Breast epithelium (tissue), 4 donors: Measurements from ENCODE around the gene PRPF6. TPM values are rescaled to one million over a fixed set of nuclear protein-coding genes. Genes with fewer than 3 reads are reported as not detected.

Experiments used
- DNase-seq, 2 donors: peaks; one replicate each; pipeline ENCODE4 v3.0.0-alpha.2; 2019; ENCODE audit warnings: low spot score in 2 of 2
- H3K27ac ChIP-seq, 2 donors: fragments of 200-600 bp; sonication (generic) in 1 of 2; one replicate each; pipeline ENCODE4 v1.5.1; 2016 to 2019; ENCODE audit warnings: mild to moderate bottlenecking in 1 of 2
- H3K27me3 ChIP-seq, 2 donors: fragments of 200-600 bp; sonication (generic) in 1 of 2; one replicate each; pipeline versions ENCODE4 v1.5.1 to v1.6.0; 2017 to 2019; ENCODE audit warnings: control low read depth in 1 of 2, mild to moderate bottlenecking in 1 of 2
- H3K36me3 ChIP-seq: fragments of 200-600 bp; one replicate; pipeline ENCODE4 v1.5.1; 2019
- H3K4me1 ChIP-seq, 2 donors: fragments of 200-600 bp; sonication (generic); one replicate each; pipeline ENCODE4 v1.5.1; 2016 to 2019; ENCODE audit warnings: control low read depth in 1 of 2
- H3K4me3 ChIP-seq, 3 donors: fragments of 200-600 bp; sonication (generic); 1 replicate in 2 of 3; 2 replicates in 1 of 3; pipeline ENCODE4 v1.5.1; 2016 to 2019; ENCODE audit warnings: mild to moderate bottlenecking in 3 of 3, moderate library complexity in 2 of 3
- H3K9me3 ChIP-seq, 2 donors: fragments of 200-600 bp; sonication (generic) in 1 of 2; one replicate each; pipeline ENCODE4 v1.5.1; 2016 to 2019; ENCODE audit warnings: control low read depth in 1 of 2
- CTCF ChIP-seq, 3 donors: fragments of 450-650 bp; IDR thresholded peaks; one replicate each; pipeline ENCODE4 v1.5.1; 2016 to 2017; ENCODE audit warnings: antibody characterized with exemption in 3 of 3, mild to moderate bottlenecking in 3 of 3, moderate library complexity in 3 of 3
- POLR2A ChIP-seq: fragments of 450-650 bp; IDR thresholded peaks from one replicate; pipeline ENCODE4 v1.6.1; 2016; ENCODE audit warnings: antibody characterized with exemption, mild to moderate bottlenecking, moderate library complexity
- POLR2AphosphoS5 ChIP-seq, 3 donors: sonication (generic); formaldehyde crosslinking; IDR thresholded peaks; one replicate each; pipeline ENCODE4 v1.6.1; 2017; ENCODE audit warnings: antibody characterized with exemption in 3 of 3
- intact Hi-C: fragments of 100-400 bp; cut with DNase I; formaldehyde crosslinking; loops from one replicate; pipeline ENCODE4 v1.15.1; 2023; ENCODE audit warnings: low total_unique reads
- total RNA-seq, 3 donors: library from RNA; depleted of rRNA; stranded (reverse); fragments of >200 nt; gene quantifications; one replicate each; pipeline ENCODE4 v1.1.0, GENCODE V29; 2016

Gene PRPF6
- total RNA-seq, 3 donors from 2014 or later = 53.9 to 67.5 (median 59.6) TPM

DNA sequence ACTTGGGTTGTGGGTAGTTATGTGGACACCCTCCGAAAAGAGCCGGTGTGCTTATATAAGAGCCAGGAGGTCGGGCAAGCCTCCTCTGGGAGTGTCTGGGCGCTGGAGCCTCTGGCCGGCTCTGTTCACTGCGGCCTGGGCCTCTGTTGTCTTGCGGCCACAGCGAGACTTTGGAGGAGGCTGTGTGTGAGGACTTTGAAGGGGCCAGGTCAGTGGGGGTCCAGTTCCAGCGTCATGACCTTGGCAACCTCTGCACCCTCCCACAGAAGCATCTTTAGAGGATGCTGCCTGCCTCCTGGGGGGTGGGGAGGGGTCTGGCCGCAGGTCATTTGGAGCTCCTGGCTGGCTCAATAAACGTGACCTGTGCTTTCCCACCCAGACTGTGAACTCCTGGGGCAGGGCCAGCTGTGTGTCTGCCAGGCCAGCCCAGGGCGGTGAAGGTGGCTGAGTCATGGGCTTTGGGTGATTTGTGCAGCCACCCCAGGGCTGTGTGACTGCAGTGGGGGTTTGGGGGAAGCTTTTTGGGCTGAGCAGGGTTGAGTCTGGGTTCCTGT is 83.3 kb downstream of the PRPF6 start:
- no peaks in the 10 kb centered on the region for H3K36me3 ChIP-seq
- peak overlapping the region; percentile 84 to 93 for H3K27ac ChIP-seq
- peaks cover 6 to 15% of the 10 kb centered on the region in 2 donors for H3K4me1 ChIP-seq
- peak overlapping the region; percentile 89 to 100 (median 92) for H3K4me3 ChIP-seq
- DNase-seq = no peak
- intact Hi-C loops = no loop called here
- no peak for TF ChIP-seq CTCF (IDR thresholded peaks at IDR 0.05)
- TF ChIP-seq POLR2A = no peak
- no peak for TF ChIP-seq POLR2AphosphoS5 (IDR thresholded peaks at IDR 0.05)
- no peaks in the 10 kb centered on the region for H3K27me3 ChIP-seq
- H3K9me3 ChIP-seq = no peaks in the 10 kb centered on the region

DNA sequence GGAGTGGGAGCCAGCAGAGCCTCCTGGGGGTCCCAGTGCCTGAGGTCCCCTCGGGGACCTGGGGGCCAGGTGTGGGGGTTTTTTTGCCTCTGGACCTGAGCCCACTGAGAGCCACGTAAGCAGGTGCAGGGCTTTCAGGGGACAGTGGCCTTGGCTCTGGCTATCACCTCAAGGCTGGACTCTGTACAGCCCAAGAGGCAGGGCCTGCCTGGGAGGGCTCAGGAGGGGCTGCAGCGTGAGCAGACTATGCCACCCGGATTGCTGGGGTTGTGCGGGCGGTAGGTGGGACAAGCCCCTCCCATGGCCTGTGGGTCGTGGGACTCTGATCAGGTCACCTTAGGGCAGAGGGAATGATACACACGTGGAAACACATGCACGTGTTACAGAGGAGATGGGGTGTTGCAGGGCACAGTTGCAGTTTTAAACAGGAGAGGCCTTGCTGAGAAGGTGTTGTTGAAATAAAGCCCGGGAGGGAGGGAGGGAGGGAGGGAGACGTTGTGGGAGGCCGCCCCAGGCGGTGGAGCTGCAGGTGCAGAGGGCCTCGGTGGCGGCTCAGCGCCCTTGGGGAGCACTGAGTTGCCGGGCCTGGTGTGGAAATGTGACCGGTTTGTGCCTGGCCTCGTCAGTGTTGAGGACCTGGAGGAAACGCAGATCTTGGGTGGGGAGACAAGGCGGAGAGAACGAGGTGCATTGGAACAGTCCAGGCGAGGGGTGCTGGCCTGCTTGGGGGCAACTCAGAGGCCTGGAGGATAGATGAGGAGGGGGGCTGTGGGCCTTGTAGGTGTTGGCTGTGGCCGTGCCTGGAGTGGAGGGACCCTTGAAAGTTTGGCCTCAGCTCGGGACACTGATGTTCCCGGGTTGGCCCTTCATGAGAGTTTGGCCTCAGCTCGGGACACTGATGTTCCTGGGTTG is 84.4 kb downstream of the PRPF6 start:
- H3K27me3 ChIP-seq = no peaks in the 10 kb centered on the region
- TF ChIP-seq POLR2A = no peak
- no peak for TF ChIP-seq POLR2AphosphoS5 (IDR thresholded peaks at IDR 0.05)
- no peak for TF ChIP-seq CTCF (IDR thresholded peaks at IDR 0.05)
- peaks cover 6 to 15% of the 10 kb centered on the region in 2 donors for H3K4me1 ChIP-seq
- no peaks in the 10 kb centered on the region for H3K9me3 ChIP-seq
- no peaks in the 10 kb centered on the region for H3K36me3 ChIP-seq
- no peak for DNase-seq
- no peak overlapping the region for H3K4me3 ChIP-seq
- intact Hi-C loops = no loop called here
- peak overlapping the region in 1 of 2 donors; percentile 3 for H3K27ac ChIP-seq

DNA sequence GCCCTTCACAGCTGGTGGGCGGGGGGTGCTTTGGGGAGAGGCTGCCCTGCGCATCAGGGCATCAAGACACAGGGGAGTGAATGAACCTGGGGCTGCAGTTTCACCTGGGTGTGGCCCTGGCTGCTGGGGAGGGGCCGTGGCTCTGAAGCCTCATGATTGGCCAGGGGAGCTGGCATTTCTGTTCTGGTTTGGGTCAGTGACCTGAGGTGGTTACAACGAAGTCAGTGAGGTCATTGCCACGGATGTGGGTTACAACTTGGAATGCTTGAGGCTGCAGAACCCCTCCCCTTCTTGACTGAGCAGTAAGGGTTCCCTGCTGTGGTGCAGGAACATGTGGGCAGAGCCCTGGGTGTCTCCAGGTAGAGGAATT is 85.0 kb downstream of the PRPF6 start:
- Histone ChIP-seq H3K36me3 (no peaks in the 10 kb centered on the region), H3K27ac (no peak overlapping the region), H3K4me1 (peaks cover 6 to 15% of the 10 kb centered on the region in 2 donors), H3K27me3 (no peaks in the 10 kb centered on the region), H3K4me3 (no peak overlapping the region), H3K9me3 (no peaks in the 10 kb centered on the region)
- no peak for DNase-seq
- TF ChIP-seq CTCF (IDR thresholded peaks at IDR 0.05) (no peak), POLR2A (no peak), POLR2AphosphoS5 (IDR thresholded peaks at IDR 0.05) (no peak)
- intact Hi-C loops = no loop called here

DNA sequence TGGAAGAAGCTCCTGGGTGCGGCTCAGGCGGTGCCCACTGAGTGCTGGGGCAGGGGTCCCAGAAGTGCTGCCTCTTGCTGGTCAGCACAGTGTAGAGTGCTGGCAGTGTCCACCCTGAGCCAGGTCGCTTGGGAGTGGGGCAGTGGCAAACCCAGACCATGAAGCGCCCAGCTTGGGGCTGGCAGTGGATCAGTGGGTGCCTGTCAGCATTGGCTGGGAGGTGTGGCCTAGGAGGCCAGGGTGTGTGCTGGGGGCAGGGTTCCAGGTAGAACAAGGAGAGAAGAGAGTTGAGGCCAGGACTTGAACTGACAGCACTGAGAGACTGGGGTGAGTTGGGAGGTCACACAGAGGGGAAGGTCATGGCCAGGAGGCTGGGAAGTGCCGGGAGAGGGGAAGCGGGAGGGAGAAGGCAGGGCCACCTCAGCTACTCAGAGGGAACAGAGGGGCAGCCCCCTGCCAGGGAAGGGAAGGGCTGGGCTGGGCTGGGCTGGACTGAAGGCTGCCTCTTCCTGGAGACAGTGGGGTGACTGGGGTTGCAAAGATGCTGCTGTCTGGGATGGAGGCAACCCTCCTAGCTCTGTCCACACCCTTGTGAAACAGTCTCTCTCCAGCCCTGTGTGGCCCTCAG is 86.2 kb downstream of the PRPF6 start:
- Histone ChIP-seq H3K9me3 (no peaks in the 10 kb centered on the region), H3K27ac (no peak overlapping the region), H3K27me3 (no peaks in the 10 kb centered on the region), H3K36me3 (no peaks in the 10 kb centered on the region), H3K4me3 (no peak overlapping the region), H3K4me1 (peaks cover 5 to 15% of the 10 kb centered on the region in 2 donors)
- intact Hi-C loops = no loop called here
- no peak for DNase-seq
- TF ChIP-seq POLR2AphosphoS5 (IDR thresholded peaks at IDR 0.05) = no peak
- TF ChIP-seq POLR2A = no peak
- no peak for TF ChIP-seq CTCF (IDR thresholded peaks at IDR 0.05)
